H9 (cell line): Measurements from ENCODE around the gene DOCK7. TPM values are rescaled to one million over a fixed set of nuclear protein-coding genes. Genes with fewer than 3 reads are reported as not detected.

Experiments
- DNase-seq: peaks from one replicate; pipeline ENCODE4 v3.0.0-alpha.2; 2017
- H2AFZ ChIP-seq: one replicate; pipeline ENCODE4 v1.6.1; 2013; ENCODE audit warnings: mild to moderate bottlenecking, low read length, control low read depth, moderate library complexity
- H2AK5ac ChIP-seq: 2 replicates; pipeline ENCODE4 v1.6.1; 2013; ENCODE audit warnings: low read length, control low read depth, mixed read lengths; ENCODE audit not compliant: insufficient read length
- H2BK120ac ChIP-seq: one replicate; pipeline ENCODE4 v1.6.1; 2013; ENCODE audit warnings: low read depth, mild to moderate bottlenecking, low read length, control low read depth, inconsistent platforms; ENCODE audit not compliant: poor library complexity, severe bottlenecking
- H2BK12ac ChIP-seq: 2 replicates; pipeline ENCODE4 v1.6.1; 2013; ENCODE audit warnings: low read length, control low read depth, mixed read lengths, low read depth; ENCODE audit not compliant: insufficient read length
- H2BK15ac ChIP-seq: 2 replicates; pipeline ENCODE4 v1.6.1; 2013; ENCODE audit warnings: low read depth, low read length, control low read depth
- H2BK20ac ChIP-seq: one replicate; pipeline ENCODE4 v1.6.1; 2013; ENCODE audit warnings: low read depth, mild to moderate bottlenecking, low read length, control low read depth, inconsistent platforms; ENCODE audit not compliant: poor library complexity, severe bottlenecking
- H2BK5ac ChIP-seq: 2 replicates; pipeline ENCODE4 v1.6.1; 2013; ENCODE audit warnings: low read length, control low read depth, mixed read lengths; ENCODE audit not compliant: insufficient read length
- H3K14ac ChIP-seq: 2 replicates; pipeline ENCODE4 v1.6.1; 2013; ENCODE audit warnings: low read length, control low read depth; ENCODE audit not compliant: insufficient read depth
- H3K18ac ChIP-seq: 2 replicates; pipeline ENCODE4 v1.6.1; 2013; ENCODE audit warnings: low read depth, mild to moderate bottlenecking, mixed read lengths, low read length, control low read depth; ENCODE audit not compliant: insufficient read length
- H3K23ac ChIP-seq: 2 replicates; pipeline ENCODE4 v1.6.1; 2013; ENCODE audit warnings: low read length, control low read depth, mixed read lengths, low read depth; ENCODE audit not compliant: insufficient read length
- H3K23me2 ChIP-seq: 2 replicates; pipeline ENCODE4 v1.6.1; 2013; ENCODE audit warnings: low read depth, mild to moderate bottlenecking, mixed read lengths, low read length, control low read depth; ENCODE audit not compliant: insufficient read length, poor library complexity, severe bottlenecking
- H3K27ac ChIP-seq: 2 replicates; pipeline ENCODE4 v1.5.1; 2013; ENCODE audit warnings: low read length, control low read depth, mixed read lengths, low read depth; ENCODE audit not compliant: insufficient read length
- H3K27me3 ChIP-seq: 2 replicates; pipeline ENCODE4 v1.6.1; 2013; ENCODE audit warnings: low read length, control low read depth, inconsistent platforms; ENCODE audit not compliant: insufficient read depth
- H3K4ac ChIP-seq: 2 replicates; pipeline ENCODE4 v1.6.1; 2013; ENCODE audit warnings: low read depth, mild to moderate bottlenecking, control low read depth, inconsistent platforms, low read length, moderate library complexity
- H3K4me1 ChIP-seq: 2 replicates; pipeline ENCODE4 v1.6.1; 2013; ENCODE audit warnings: low read length, control low read depth, inconsistent platforms; ENCODE audit not compliant: insufficient read depth
- H3K4me2 ChIP-seq: 2 replicates; pipeline ENCODE4 v1.6.1; 2013; ENCODE audit warnings: low read length, control low read depth, mixed read lengths; ENCODE audit not compliant: insufficient read length, insufficient read depth
- H3K56ac ChIP-seq: 2 replicates; pipeline ENCODE4 v1.6.1; 2013; ENCODE audit warnings: low read depth, mild to moderate bottlenecking, mixed read lengths, low read length, control low read depth; ENCODE audit not compliant: insufficient read length
- H3K79me1 ChIP-seq: 2 replicates; pipeline ENCODE4 v1.6.1; 2013; ENCODE audit warnings: low read depth, mild to moderate bottlenecking, moderate library complexity, low read length, control low read depth, inconsistent platforms; ENCODE audit not compliant: insufficient read depth, poor library complexity, severe bottlenecking
- H3K79me2 ChIP-seq: 2 replicates; pipeline ENCODE4 v1.6.1; 2013; ENCODE audit warnings: low read length, control low read depth, inconsistent platforms; ENCODE audit not compliant: insufficient read depth
- H3K9ac ChIP-seq: 2 replicates; pipeline ENCODE4 v1.6.1; 2013; ENCODE audit warnings: low read length, control low read depth, mixed read lengths; ENCODE audit not compliant: insufficient read length; ENCODE audit errors: extremely low read depth
- H3K9me3 ChIP-seq: one replicate; pipeline ENCODE4 v1.6.1; 2013; ENCODE audit warnings: low read depth, low read length, inconsistent platforms; ENCODE audit not compliant: control insufficient read depth
- H3T11ph ChIP-seq: one replicate; pipeline ENCODE4 v1.6.1; 2013; ENCODE audit warnings: mild to moderate bottlenecking, low read length, control low read depth, inconsistent platforms
- H4K20me1 ChIP-seq: one replicate; pipeline ENCODE4 v1.6.1; 2013; ENCODE audit not compliant: control insufficient read depth, insufficient read length, insufficient read depth
- H4K5ac ChIP-seq: 2 replicates; pipeline ENCODE4 v1.6.1; 2013; ENCODE audit warnings: low read depth, mild to moderate bottlenecking, mixed read lengths, low read length, control low read depth; ENCODE audit not compliant: insufficient read length
- H4K8ac ChIP-seq: replicated peaks from 2 replicates; pipeline ENCODE4 v1.6.1; 2013; ENCODE audit warnings: low read length, control low read depth, mixed read lengths, low read depth; ENCODE audit not compliant: insufficient read length
- H4K91ac ChIP-seq: 2 replicates; pipeline ENCODE4 v1.6.1; 2013; ENCODE audit warnings: low read depth, mild to moderate bottlenecking, moderate library complexity, mixed read lengths, low read length, control low read depth; ENCODE audit not compliant: insufficient read length
- H3K27ac Mint-ChIP-seq, 3 experiments: 2 replicates in 2 of 3; 3 replicates in 1 of 3; pipeline ENCODE4 v1.8.0; 2020 to 2021; ENCODE audit warnings: mixed read lengths in 3 of 3, mild to moderate bottlenecking in 1 of 3, moderate library complexity in 1 of 3
- H3K27me3 Mint-ChIP-seq: 2 replicates; pipeline ENCODE4 v1.8.0; 2021; ENCODE audit warnings: low read depth, mild to moderate bottlenecking, moderate library complexity, mixed read lengths
- H3K36me3 Mint-ChIP-seq, 3 experiments: 2 replicates in 2 of 3; 3 replicates in 1 of 3; pipeline ENCODE4 v1.8.0; 2020 to 2021; ENCODE audit warnings: low read depth in 3 of 3, mixed read lengths in 3 of 3; ENCODE audit not compliant: insufficient read depth in 1 of 3
- H3K4me1 Mint-ChIP-seq, 2 experiments: 2 replicates each; pipeline ENCODE4 v1.8.0; 2020; ENCODE audit warnings: mixed read lengths in 2 of 2
- H3K4me3 Mint-ChIP-seq, 2 experiments: 2 replicates in 1 of 2; 3 replicates in 1 of 2; pipeline ENCODE4 v1.8.0; 2020 to 2021; ENCODE audit warnings: mild to moderate bottlenecking in 2 of 2, mixed read lengths in 2 of 2, moderate library complexity in 1 of 2
- H3K9me3 Mint-ChIP-seq, 2 experiments: 2 replicates in 1 of 2; 3 replicates in 1 of 2; pipeline ENCODE4 v1.8.0; 2020; ENCODE audit warnings: mild to moderate bottlenecking in 2 of 2, mixed read lengths in 2 of 2, moderate library complexity in 1 of 2
- WGBS: extraction: QIAGEN DNeasy Blood & Tissue Kit; methylation state at CpG from one replicate; pipeline ENCODE4 v1.1.7; 2013; ENCODE audit warnings: missing lambda C conversion rate, low lambda C conversion rate, mixed read lengths; ENCODE audit not compliant: insufficient read length; ENCODE audit errors: extremely low coverage; 5-methylcytosine and 5-hydroxymethylcytosine counted together
- total RNA-seq: library from RNA; stranded (reverse); gene quantifications from 2 replicates; pipeline ENCODE4 v1.2.1, GENCODE V29; 2021
- TF ChIP-seq, protein P1 (sequence below): fragments of 200-600 bp; sonication (generic); conservative IDR thresholded peaks from 3 replicates; pipeline ENCODE4 v1.8.0; 2021; ENCODE audit warnings: antibody characterized with exemption, mild to moderate bottlenecking

DOCK7 gene
- total RNA-seq, 1 experiment from 2014 or later, result 36.8 TPM

DNA sequence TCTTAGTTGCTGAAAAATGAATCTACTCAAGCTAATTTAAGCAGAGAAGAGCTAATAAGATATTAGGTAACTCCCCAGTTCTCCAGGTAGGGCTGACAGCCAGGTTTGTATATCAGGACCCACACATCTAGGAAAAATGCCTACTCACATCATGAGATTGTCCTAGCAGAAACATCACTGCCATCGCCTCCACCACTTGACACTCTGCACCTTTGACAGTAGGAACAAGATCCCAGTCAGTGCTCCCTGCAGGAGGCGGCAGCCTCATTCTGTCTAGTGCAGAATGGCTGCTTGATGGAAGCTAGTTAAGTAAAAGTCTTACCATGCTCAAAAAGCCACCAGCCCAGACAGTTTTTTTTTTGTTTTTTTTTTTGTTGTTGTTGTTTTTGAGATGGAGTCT is 282.9 kb downstream of the DOCK7 start:
- Histone ChIP-seq H2BK20ac (no peak overlapping the region), H3K4ac (no peak overlapping the region), H4K5ac (no peak overlapping the region), H3K79me2 (no peaks in the 10 kb centered on the region), H3K27me3 (no peaks in the 10 kb centered on the region), H2BK12ac (no peak overlapping the region), H3K9me3 (no peaks in the 10 kb centered on the region), H3K79me1 (no peaks in the 10 kb centered on the region), H2BK15ac (no peak overlapping the region), H3K23ac (no peak overlapping the region), H3K18ac (no peak overlapping the region), H3K4me2 (no peak overlapping the region), H3K4me1 (no peaks in the 10 kb centered on the region; the same call in 1 of the 2 replicates), H4K91ac (no peak overlapping the region), H2BK120ac (no peak overlapping the region), H2BK5ac (no peak overlapping the region), H3K23me2 (no peaks in the 10 kb centered on the region), H3T11ph (no peak overlapping the region), H2AK5ac (no peak overlapping the region), H3K9ac (no peak overlapping the region), H3K14ac (no peak overlapping the region), H3K27ac (no peak overlapping the region), H4K20me1 (no peaks in the 10 kb centered on the region), H2AFZ (no peak overlapping the region), H3K56ac (no peak overlapping the region), H4K8ac (no peak overlapping the region)
- H3K27ac Mint-ChIP-seq, result no peak overlapping the region
- H3K9me3 Mint-ChIP-seq, result no peaks in the 10 kb centered on the region; a peak in 1 of 5 replicates
- DNase-seq, result no peak
- H3K27me3 Mint-ChIP-seq, result peaks cover 6% of the 10 kb centered on the region; the same call in 1 of the 2 replicates
- WGBS, result no CpG with 5 or more reads among the region's 2 CpGs
- H3K4me3 Mint-ChIP-seq, result no peak overlapping the region
- no peaks in the 10 kb centered on the region; a peak in 1 of 7 replicates for H3K36me3 Mint-ChIP-seq
- TF ChIP-seq, protein P1, sequence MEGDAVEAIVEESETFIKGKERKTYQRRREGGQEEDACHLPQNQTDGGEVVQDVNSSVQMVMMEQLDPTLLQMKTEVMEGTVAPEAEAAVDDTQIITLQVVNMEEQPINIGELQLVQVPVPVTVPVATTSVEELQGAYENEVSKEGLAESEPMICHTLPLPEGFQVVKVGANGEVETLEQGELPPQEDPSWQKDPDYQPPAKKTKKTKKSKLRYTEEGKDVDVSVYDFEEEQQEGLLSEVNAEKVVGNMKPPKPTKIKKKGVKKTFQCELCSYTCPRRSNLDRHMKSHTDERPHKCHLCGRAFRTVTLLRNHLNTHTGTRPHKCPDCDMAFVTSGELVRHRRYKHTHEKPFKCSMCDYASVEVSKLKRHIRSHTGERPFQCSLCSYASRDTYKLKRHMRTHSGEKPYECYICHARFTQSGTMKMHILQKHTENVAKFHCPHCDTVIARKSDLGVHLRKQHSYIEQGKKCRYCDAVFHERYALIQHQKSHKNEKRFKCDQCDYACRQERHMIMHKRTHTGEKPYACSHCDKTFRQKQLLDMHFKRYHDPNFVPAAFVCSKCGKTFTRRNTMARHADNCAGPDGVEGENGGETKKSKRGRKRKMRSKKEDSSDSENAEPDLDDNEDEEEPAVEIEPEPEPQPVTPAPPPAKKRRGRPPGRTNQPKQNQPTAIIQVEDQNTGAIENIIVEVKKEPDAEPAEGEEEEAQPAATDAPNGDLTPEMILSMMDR, result no peak
- H3K4me1 Mint-ChIP-seq, result peaks cover 26 to 30% of the 10 kb centered on the region in 2 experiments

Other genes with a start within 250 kb of the DOCK7 start
- not detected in 2 replicates for gene ANGPTL3, start 90.9 kb downstream of the DOCK7 start, total RNA-seq
- gene ATG4C, start 95.7 kb upstream of the DOCK7 start, total RNA-seq, result 13.1 and 14.8 TPM in 2 replicates